Heart right ventricle (tissue), 16 donors: ENCODE measurements around the gene HMGN1. TPM values are rescaled to one million over a fixed set of nuclear protein-coding genes. Genes with fewer than 3 reads are reported as not detected.

ENCODE experiments used
- ATAC-seq, 8 donors: fragments of 200-7000 bp; cut with Tn5 transposase; one replicate each; pipeline ENCODE4 v1.9.1; 2020; ENCODE audit warnings: mild to moderate bottlenecking in 8 of 8, moderate library complexity in 8 of 8, moderate number of reproducible peaks in 1 of 8
- DNase-seq, 2 donors: peaks; one replicate each; pipeline ENCODE4 v3.0.0-alpha.2; 2020
- H3K27ac ChIP-seq, 10 donors: fragments of 200-600 bp; sonication (generic) in 2 of 10; one replicate each; pipeline versions ENCODE4 v1.5.0 to v1.8.0; 2020 to 2022; ENCODE audit warnings: mild to moderate bottlenecking in 3 of 10
- H3K27me3 ChIP-seq, 7 donors: fragments of 200-600 bp; one replicate each; pipeline ENCODE4 v1.8.0; 2021 to 2022; ENCODE audit warnings: mild to moderate bottlenecking in 2 of 7
- H3K36me3 ChIP-seq, 9 donors: fragments of 200-600 bp; sonication (generic) in 1 of 9; one replicate each; pipeline versions ENCODE4 v1.5.0 to v1.8.0; 2020 to 2022; ENCODE audit warnings: mild to moderate bottlenecking in 2 of 9
- H3K4me1 ChIP-seq, 9 donors: fragments of 200-600 bp; sonication (generic) in 1 of 9; one replicate each; pipeline versions ENCODE4 v1.5.0 to v1.8.0; 2020 to 2022; ENCODE audit warnings: mild to moderate bottlenecking in 4 of 9
- H3K4me3 ChIP-seq, 10 donors: fragments of 200-600 bp; sonication (generic) in 2 of 10; one replicate each; pipeline versions ENCODE4 v1.5.0 to v1.8.0; 2020 to 2022; ENCODE audit warnings: mild to moderate bottlenecking in 7 of 10, moderate library complexity in 2 of 10
- H3K9me3 ChIP-seq, 11 donors: fragments of 200-600 bp in 10 of 11; sonication (generic) in 2 of 11; one replicate each; pipeline versions ENCODE4 v1.5.0 to v1.8.0; 2013 to 2022; ENCODE audit warnings: mild to moderate bottlenecking in 2 of 11, control low read depth in 1 of 11, moderate library complexity in 1 of 11
- WGBS, 2 donors: extraction: QIAGEN DNeasy Blood & Tissue Kit; methylation state at CpG; one replicate each; pipeline ENCODE4 v1.1.7; 2013; ENCODE audit warnings: inconsistent platforms in 1 of 2; 5-methylcytosine and 5-hydroxymethylcytosine counted together
- intact Hi-C, 10 donors: fragments of 100-400 bp; cut with DNase I; formaldehyde crosslinking; loops; one replicate each; pipeline versions ENCODE4 v1.11.1 to v1.14.2; 2022
- polyA plus RNA-seq, 2 donors: library from polyadenylated mRNA; stranded (reverse); fragments of 200-250 nt; gene quantifications; one replicate each; pipeline ENCODE4 v1.2.3, GENCODE V29; 2013
- total RNA-seq, 10 donors: library from RNA; stranded (reverse); fragmentation: NEBNext Ultra II Directional in 3 of 10; extraction: Animal tissue kit (Norgen Biotek cat#: 25700) in 3 of 10; gene quantifications; one replicate each; pipeline versions ENCODE4 v1.2.1 to v1.2.4, GENCODE V29; 2021 to 2023
- TF ChIP-seq, protein P1 (sequence below), 9 donors: fragments of 200-600 bp; sonication (generic) in 2 of 9; IDR thresholded peaks; one replicate each; pipeline versions ENCODE4 v1.5.0 to v1.8.0; 2021 to 2022; ENCODE audit warnings: antibody characterized with exemption in 9 of 9, mild to moderate bottlenecking in 5 of 9, moderate library complexity in 1 of 9
- donor health status: Arrhythmogenic right ventricular cardiomyopathy.
- donor health status: ischemic (EF 13 %, LVEDD 7.1; RV severe dilation, severe dysfunction).
- donor health status: healthy with polysubstance abuse.
- donor health status: DM: no; HTN: yes; CAD: no.
- donor health status: DM: no; HTN: no; CAD: no.
- donor health status: ischemic (EF 25% LVEDD 6.9; RV normal size, moderate dysfunction).
- donor health status: ischemic (EF 25% LVEDD 5.7; RV mildly dilated, moderate dysfunction).
- donor health status: healthy.
- donor health status: DM: yes; HTN: yes; CAD: no.
- donor health status: Ischemic cardiomyopathy.
- donor health status: ischemic (EF 35%, LVEDD 5.7; RV mildly dilated, moderate dysfunction).
- donor health status: nonischemic (EF 11% LVEDD 7.7; RV severe dilation, severe dysfunction).
- donor health status: DM: yes; HTN: yes; CAD: no.
- donor health status: PGD.
- donor health status: ischemic (EF 29% LVEDD 5.4; RV normal size, mild dysfunction).
- donor health status: nonischemic (EF 23%, LVEDD 6.1; RV moderate dilation, normal function).

The HMGN1 gene
- total and polyA plus RNA-seq, 12 donors, result 46.2 to 79.0 (median 59.3) TPM

DNA sequence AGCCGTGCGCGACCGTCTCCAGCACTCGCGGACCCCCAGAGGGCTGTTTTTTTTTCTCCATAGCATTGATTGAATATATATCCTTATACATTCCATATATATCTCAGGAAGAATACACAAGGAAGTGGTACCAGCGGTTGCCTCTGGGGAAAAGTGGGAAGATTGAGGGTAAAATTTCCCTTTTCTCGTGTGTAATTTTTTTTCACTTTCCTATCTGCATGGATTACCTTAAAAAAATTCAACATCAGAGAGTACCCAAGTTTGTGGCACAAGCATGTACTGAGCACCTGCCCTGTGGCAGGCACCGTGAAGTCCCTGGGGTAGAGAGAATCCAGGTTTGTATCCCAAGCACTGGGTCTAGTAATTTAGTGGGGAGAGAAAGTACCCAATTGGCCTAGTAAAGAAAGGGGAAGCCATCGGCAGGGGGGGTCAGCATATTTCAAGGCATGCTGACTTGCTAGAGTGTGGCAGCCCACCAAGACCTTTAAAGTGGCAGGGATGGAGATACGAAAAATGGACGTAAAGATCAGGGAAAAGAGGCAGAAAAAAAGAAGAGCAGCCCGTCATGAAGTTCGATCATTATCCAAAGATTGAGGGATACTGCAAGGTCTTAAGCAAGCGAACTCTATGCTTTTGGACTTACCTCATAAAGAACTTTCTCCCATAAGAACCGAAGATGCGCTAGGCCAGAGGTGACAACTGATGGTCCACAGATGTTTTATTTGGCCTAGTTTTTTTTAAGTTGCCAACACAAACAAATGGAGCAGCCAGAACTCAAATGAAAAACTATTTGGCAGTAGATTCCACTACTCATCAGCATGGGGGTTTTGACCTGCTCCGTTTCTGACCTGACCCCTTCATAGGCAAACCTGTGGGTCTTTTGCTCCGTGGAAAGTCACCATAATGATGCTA lies 1.5 kb upstream of the HMGN1 start:
- Histone ChIP-seq H3K27ac (peak overlapping the region in 9 of 10 donors; percentile 83 to 99 (median 93)), H3K9me3 (peaks cover 0 to 6% (median 0%) of the 10 kb centered on the region in 11 donors), H3K27me3 (no peaks in the 10 kb centered on the region), H3K36me3 (peaks cover 0 to 17% (median 2%) of the 10 kb centered on the region in 9 donors), H3K4me3 (peak overlapping the region in 9 of 10 donors; percentile 53 to 90 (median 78)), H3K4me1 (peaks cover 2 to 40% (median 30%) of the 10 kb centered on the region in 9 donors)
- ATAC-seq (no peak), DNase-seq (no peak)
- 73 to 78% methylated on average over 19 of the region's 19 CpGs for WGBS, 2 donors
- intact Hi-C loops, result loop anchor here in 1 of 10 donors (5.0 kb wide), 1 partner anchor 37 kb away; no protein-coding TSS in a partner anchor
- TF ChIP-seq, protein P1, sequence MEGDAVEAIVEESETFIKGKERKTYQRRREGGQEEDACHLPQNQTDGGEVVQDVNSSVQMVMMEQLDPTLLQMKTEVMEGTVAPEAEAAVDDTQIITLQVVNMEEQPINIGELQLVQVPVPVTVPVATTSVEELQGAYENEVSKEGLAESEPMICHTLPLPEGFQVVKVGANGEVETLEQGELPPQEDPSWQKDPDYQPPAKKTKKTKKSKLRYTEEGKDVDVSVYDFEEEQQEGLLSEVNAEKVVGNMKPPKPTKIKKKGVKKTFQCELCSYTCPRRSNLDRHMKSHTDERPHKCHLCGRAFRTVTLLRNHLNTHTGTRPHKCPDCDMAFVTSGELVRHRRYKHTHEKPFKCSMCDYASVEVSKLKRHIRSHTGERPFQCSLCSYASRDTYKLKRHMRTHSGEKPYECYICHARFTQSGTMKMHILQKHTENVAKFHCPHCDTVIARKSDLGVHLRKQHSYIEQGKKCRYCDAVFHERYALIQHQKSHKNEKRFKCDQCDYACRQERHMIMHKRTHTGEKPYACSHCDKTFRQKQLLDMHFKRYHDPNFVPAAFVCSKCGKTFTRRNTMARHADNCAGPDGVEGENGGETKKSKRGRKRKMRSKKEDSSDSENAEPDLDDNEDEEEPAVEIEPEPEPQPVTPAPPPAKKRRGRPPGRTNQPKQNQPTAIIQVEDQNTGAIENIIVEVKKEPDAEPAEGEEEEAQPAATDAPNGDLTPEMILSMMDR (IDR thresholded peaks at IDR 0.05), result no peak

DNA sequence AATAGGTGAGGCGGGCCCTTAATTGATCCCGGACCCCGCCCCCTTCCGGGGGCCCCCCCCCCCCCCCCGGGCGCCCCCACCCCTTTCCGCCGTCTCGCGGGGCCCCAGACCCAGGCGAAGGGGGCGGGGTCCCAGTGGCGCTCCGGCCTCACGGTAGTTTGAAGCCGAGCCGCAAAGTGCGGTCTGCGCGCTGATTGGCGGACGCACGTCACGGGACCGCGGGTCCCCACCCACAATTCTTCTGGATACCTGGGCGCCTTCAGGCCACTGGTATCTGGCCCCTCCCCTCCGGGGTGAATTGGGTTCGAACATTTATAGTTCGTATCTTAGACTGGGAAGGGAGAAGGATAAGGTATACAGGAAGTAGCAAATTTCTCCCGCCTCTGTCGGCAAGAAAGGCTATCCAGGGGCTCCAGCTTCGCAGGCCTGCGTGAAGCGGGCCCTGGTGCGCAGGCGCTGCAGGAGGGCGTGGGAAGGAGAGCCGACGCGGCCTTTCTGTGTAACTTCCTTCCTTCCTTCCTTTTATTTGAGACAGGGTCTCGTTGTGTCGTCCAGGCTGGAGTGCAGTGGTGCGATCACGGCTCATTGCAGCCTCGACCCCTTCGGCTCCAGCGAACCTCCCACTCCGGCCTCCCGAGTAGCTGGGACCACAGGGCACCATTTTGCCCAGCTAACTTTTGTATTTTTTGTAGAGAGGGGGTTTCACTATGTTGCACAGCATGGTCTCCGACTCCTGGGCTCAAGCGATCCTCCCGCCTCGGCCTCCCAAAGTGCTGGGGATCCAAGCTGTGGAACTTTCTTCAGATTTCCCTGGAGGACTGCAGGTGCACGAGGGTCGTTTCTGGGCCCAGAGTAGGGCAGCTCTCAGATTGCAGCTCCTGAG lies 564 bp upstream of the HMGN1 start:
- ATAC-seq (peak; percentile 94 to 98 (median 97)), DNase-seq (peak; percentile 94 to 95)
- peak overlapping the region; percentile 83 to 99 (median 93) for H3K27ac ChIP-seq
- peaks cover 2 to 44% (median 32%) of the 10 kb centered on the region in 9 donors for H3K4me1 ChIP-seq
- TF ChIP-seq, protein P1 (IDR thresholded peaks at IDR 0.05), result no peak
- WGBS, 2 donors, result 8 to 17% methylated on average over 44 to 48 of the region's 56 CpGs
- H3K36me3 ChIP-seq, result peaks cover 0 to 26% (median 6%) of the 10 kb centered on the region in 9 donors
- no peaks in the 10 kb centered on the region for H3K27me3 ChIP-seq
- intact Hi-C loops, result loop anchor here in 9 of 10 donors (1.0 to 5.0 kb wide), 8 partner anchors 31 to 39 kb away; partner anchors contain the start of gene BRWD1 (in 5 of the 9)
- peak overlapping the region; percentile 53 to 90 (median 78) for H3K4me3 ChIP-seq
- peaks cover 0 to 6% (median 0%) of the 10 kb centered on the region in 11 donors for H3K9me3 ChIP-seq

- intact Hi-C loops, result loop anchor here in 8 of 10 donors (2.0 to 5.0 kb wide), 7 partner anchors 33 to 41 kb away; partner anchors contain the start of gene BRWD1 (in 4 of the 8)
Measured at GRCh38 chr21:39348040-39348354, 891 bp downstream of the HMGN1 start.

More at GRCh38 chr21:39348040-39348354, 891 bp downstream of the HMGN1 start:
- WGBS, 2 donors, result 1 to 2% methylated on average over 11 of the region's 11 CpGs
- no peaks in the 10 kb centered on the region for H3K27me3 ChIP-seq
- ATAC-seq (peak in 1 of 8 donors; percentile 15), DNase-seq (no peak)
- H3K4me3 ChIP-seq, result peak overlapping the region; percentile 53 to 90 (median 80)
- H3K4me1 ChIP-seq, result peaks cover 2 to 44% (median 32%) of the 10 kb centered on the region in 9 donors
- peaks cover 0 to under 1% (median 0%) of the 10 kb centered on the region in 11 donors for H3K9me3 ChIP-seq
- peaks cover 0 to 40% (median 15%) of the 10 kb centered on the region in 9 donors for H3K36me3 ChIP-seq
- peak overlapping the region; percentile 83 to 99 (median 93) for H3K27ac ChIP-seq
- TF ChIP-seq, protein P1 (IDR thresholded peaks at IDR 0.05), result no peak
